Raji (cell line): ENCODE results near the gene SORCS2.

ENCODE experiments used
- POLR2A ChIP-seq: IDR thresholded peaks from 2 replicates; pipeline ENCODE4 v1.6.1; 2011; ENCODE audit warnings: low read depth, low read length, control low read depth; ENCODE audit not compliant: insufficient read depth

The SORCS2 gene

DNA sequence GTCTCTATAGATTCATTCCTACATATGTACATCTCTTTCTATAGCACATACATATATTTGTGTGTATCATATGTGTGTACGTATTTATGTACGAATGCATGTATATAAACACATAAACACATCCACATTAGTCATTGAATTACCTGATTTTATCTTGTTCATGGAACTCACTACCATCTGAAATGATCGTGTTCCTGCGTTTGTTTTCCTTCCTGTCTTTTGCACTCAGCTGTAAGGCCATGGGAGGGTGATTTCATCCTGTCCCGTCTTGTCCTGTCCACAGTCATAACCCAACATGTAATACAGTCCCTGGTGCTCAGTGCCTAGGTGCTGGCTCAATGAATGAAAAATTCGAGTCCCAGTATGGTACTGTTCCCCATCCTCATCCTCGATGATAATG, 434.2 kb downstream of the SORCS2 start:
- TF ChIP-seq POLR2A, result no peak

DNA sequence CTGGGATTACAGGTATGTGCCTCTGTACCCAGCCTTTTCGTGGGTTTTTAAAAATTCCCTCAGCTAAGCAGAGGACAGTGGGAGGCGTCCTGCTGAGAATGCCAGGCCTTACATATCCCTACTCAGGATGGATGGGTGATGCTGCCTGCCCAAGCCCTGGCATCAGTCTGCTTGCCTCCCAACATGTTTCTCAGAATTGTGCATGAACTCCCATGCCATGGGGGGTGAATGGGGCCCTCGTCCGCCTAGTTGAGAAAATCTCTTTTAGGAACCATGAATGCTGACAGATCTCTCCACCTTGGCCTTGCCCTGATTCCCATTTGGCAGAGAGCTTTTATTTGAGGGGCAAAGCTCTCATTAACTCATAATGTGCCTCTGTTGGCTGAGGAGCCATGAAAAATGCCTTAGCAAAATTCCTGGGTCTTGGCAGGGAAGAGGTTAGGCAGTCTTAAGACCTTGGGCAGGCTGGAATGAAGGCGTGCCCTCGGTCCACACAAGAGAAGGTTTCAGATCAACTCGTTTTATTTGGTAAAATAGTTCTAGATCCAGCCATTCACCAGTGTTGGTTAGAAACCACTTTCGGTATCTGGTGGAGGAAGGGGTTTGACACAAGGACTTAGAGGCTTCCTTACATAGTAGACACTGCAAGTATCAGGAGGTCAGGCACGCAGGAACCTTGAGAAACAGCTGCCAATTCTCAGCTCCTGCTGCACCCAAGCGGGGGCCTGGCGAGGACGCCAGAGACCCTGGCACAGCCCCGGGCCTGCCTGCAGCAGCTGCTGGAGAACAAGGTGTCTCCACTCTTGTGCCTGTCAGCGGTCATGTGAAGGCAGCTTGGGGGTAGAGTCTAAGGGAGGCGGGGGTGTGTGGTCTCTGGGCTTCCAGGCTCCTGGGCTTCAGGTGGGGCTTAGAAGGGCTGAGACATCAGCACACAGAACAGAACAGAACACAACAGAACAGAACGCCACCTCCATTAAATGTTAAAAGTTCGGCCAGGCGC, 435.2 kb downstream of the SORCS2 start:
- TF ChIP-seq POLR2A, result no peak

DNA sequence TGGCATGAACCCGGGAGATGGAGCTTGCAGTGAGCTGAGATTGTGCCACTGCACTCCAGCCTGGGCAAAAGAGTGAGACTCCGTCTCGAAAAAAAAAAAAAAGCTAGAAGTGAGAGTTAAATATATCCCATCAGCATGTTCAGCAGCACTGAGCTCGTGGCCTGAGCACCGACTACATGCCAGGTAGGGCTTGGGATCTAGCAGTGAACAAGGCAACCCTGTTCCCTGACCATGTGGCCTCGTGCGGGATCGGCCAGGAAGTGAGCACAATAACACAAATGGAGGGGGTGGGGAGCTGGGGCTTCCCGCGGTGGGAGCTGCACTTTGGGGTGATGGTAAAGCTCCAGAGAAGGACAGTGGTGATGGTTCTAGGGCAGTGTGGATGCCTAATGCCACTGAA, 436.1 kb downstream of the SORCS2 start:
- TF ChIP-seq POLR2A, result no peak

GRCh38 chr4:7629501-7630254, 437.3 kb downstream of the SORCS2 start:
- TF ChIP-seq POLR2A, result no peak

DNA sequence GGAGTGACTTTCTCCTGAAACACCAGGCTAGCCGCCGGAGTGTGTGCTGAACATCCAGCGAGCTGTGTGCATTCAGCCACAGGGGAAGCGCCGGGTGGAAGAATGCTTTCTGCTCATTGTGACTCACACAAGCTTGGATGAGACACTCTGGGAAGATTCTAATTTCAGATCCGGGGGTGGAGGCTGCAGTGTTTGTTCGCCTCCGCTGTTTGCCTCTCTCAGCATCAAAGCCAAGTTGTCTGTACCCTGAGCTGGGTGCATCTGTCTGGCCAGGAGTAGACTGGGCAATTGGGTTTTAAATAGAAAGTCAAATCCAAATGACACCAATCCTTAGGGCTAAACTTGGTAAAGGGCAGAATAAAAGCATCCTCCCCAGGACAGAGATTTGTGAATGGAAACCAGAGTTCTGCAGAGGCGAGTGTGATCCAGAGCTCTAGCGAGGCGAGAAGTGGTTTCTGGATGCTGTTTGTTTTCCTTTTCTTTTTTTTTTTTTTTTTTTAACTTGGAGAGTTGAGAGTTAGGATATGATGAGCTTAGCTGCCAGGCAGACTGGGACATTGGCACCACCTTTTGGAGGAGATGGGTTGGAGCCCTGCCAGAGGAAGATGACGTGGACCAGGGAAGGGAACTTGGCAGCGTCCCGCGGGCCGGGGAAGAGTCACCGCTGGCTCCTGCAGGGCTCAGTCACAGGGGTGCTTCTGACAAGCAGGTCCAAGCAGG, 438.4 kb downstream of the SORCS2 start:
- no peak for TF ChIP-seq POLR2A

DNA sequence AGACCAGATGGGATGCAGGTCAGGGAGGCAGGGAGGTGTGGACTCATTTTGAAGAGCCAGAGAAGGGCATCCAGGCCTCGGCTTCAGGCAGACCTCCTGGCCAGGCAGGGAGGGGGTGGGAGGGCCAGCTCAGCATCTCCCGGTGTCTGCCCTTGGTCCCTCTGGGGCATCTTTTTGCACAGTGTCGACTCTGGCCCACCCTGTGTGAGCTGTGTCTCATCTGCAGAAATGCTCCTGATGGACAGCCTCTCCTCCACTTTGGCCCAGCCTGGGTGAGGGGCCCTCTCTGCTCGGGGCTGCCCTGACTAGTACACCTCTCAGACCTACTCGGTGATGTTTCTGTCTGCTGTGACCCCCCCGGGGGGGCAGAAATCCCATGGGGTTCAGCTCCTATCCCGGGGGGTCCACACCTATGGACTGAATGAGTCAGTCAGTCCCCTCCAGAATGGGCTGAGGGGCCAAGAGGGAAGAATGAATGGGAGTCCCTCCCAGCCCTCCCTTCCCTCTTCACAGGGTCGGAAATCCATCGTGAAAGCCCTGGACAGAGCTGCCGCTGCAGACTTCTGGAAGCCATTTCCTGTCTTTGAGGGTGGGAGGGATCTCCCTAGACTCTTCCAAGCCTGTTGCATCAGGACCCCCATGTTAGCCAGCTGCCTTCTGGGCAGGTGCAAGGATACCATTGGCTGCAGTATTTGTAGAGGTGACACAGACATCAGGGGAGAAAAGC, 439.1 kb downstream of the SORCS2 start:
- no peak for TF ChIP-seq POLR2A

DNA sequence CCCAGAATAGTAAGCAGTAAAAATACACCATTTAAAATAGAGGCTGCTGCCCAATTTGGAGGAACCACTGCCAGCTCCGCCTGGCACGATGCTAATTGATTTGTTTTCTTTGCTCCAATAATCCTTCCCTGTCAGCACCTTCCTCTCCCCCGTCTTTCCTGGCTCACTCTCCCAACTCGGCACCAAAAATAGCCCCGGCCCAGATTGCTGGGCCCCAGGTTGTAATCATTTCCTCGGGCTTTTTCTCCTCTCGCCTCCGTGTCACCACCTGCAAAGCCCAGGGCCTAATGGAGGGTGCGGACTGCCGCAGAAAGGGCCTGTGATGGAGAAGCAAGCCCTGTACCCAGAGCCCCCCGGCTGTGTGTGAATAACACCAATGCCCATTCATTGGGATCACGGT, 440.0 kb downstream of the SORCS2 start:
- no peak for TF ChIP-seq POLR2A

DNA sequence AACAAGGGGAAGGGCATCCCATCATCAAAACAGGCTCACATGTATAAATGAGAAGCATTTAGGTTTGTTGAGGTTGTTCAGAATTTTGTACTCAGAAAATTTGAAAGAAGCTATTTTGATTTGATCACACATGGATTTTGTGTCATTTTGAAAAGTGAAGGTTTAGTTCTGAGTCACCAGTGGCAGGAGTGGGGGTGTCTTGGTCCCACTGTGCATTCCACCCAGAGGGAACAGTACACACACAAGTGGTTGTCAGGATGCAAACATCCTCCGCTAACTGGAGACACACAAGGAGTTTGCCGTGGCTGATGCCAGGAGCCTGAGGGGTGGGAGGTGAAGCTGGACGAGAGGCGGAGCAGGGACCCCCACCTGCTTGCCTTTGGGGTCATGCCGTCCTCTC, 440.6 kb downstream of the SORCS2 start:
- TF ChIP-seq POLR2A, result no peak

- TF ChIP-seq POLR2A, result no peak
Observed at GRCh38 chr4:7634661-7635251, 442.4 kb downstream of the SORCS2 start.

DNA sequence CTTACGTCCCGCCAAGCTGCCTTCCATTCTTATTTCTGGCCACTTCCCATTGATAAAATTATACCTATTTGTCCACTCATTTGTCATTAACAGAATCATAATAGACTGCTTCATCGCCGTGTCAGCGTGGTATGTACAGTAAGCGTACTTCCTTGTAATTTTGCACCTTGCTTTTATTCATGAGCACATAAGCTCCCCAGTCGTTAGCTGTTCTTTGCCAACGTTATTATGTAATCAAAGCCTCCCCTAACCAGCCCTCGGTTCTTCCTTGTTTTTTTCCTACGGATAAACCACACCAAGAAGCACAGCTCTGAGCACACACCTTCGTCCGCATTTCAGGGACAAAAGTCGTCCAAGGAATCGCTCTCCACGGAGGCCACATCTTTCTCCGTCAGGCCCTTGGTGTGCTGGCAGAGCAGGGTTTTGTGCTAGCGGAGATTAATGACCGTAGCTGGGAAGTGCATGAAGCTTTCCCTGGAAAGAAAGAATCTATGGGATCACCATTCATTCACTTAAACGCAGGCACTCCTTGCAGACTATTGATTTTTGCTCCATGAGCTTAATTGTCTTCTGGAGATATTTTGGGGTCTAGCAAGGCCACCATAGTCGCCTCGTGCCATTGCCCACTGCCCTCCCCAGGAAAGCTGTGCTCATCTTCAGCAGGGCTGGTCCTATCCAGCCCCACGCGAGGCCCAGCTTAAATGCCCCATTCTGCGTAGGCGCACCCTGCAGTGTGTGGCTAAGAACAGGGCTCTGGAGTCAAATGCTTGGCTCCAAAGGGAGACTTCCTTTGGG, 443.3 kb downstream of the SORCS2 start:
- TF ChIP-seq POLR2A, result no peak

- no peak for TF ChIP-seq POLR2A
Observed at GRCh38 chr4:7636240-7636508, 443.8 kb downstream of the SORCS2 start.

- TF ChIP-seq POLR2A, result no peak
Observed at GRCh38 chr4:7637139-7637538, 444.8 kb downstream of the SORCS2 start.

- no peak for TF ChIP-seq POLR2A
Observed at GRCh38 chr4:7637971-7638370, 445.6 kb downstream of the SORCS2 start.

DNA sequence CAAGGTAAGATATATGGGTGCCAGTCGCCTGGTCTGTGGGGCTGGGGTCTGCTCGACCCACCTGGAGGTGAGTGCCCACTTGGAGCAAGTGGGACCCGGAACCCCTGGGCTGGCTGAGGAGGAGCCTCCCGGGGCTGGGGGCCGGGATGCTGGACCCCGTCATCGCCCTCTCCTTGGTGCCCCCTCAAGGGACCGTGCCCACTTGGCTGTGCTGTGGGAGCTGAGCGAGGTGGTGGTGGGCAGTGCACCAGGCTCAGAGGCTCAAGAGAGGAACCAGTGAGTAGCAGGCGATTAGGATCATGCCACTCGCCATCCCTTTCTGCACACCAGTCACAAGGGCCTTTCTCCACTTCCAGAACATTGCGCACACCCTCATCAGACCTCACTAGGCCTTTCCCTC, 446.2 kb downstream of the SORCS2 start:
- TF ChIP-seq POLR2A, result no peak
